NOMO-1 treated with dmso at 0.1 percent for 144 hours (cell line): ENCODE results near the gene CCL24.
"Not testable (repeated sequence)": the region's sequence is repeated elsewhere in the genome, so short reads cannot be mapped to it uniquely, and the experiment has no call there.

Experiments used
- DNase-seq: peaks from one replicate; lab custom pipeline; 2025; ENCODE audit not compliant: unreplicated experiment; lab: John Stamatoyannopoulos, UW

The CCL24 gene

DNA sequence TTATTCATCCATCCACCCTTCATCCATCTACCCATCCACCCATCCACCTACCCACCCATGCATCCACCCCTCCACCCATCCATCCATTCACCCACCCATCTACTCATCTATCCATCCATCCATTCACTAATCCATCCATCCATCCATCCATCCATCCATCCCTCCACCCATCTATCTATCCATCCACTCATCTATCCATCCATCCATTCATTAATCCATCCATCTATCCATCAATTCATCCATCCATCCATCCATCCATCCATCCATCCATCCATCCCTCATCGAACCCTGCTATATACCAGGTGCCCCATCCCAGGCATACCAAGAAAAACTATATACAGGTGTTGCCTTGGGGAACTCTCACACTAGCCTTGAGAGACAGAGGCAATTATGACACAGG lies 7.1 kb upstream of the CCL24 start:
- no peak for DNase-seq

DNA sequence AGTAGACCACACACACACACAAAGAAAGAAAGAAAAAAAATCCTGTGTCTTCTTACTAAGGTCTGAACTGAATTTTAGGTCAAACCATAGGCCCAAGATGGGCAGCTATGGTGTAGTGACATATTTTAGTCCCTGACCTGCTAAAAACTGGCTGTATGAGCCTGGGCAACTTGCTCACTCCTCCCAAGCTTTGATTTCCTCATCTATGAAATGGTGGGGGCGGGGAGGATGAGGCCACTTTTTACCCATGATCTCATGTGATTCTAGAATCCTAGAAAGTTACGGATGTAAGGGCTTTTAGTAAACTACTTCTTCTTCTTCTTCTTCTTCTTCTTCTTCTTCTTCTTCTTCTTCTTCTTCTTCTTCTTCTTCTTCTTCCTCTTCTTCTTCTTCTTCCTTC lies 6.1 kb upstream of the CCL24 start:
- peak; percentile 94 for DNase-seq

- peak; percentile 65 for DNase-seq
These were observed 4.9 kb upstream of the CCL24 start for GRCh38 chr7:75818472-75818871.

DNA sequence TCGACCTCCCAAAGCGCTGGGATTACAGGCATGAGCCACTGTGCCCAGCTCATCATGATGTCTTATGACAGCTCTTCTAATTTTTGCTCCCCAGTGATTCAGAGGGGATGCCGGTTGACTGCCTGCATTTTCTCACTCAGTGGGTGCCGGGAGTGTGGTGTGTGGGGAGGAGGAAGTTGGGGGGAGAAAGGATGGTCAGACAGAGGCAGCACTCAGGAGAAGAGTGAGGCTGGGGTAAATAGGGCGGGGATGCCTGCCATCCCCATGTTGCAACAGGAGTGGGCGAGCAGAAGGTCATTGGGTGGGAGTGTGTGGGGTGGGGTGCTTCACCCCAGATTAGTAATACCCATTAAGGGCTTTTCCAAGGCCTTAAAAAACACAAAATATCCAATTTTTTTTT lies 3.5 kb upstream of the CCL24 start:
- DNase-seq: peak; percentile 75

DNA sequence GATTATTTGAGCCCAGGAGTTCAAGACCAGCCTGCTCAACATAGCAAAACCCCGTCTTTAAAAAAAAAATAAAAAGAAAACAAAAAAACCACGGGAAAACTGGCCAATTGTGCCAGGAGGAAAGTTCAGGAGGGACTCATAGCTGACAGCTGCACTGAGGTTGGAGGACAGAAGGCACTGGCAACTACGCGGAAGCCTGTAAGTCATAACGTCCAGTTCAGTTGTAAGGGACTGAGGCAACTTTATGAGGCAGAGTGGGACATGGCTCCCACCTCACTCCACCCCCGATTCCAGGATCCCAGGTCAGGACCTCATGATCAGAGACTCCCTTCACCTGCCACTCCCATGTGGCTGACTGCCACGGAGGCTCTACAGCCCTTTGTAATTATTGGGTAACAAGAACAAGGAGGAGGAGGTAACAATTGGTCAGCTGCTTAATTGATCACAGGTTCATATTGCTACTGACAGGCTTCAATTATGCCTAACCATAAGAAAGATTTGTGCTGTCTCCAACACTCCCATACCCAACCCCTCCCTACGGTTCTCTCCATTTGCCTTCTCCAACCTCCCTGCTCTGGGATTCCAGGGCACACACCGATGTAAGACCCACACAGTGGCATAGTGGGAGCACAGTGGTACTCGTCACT lies 1.9 kb upstream of the CCL24 start:
- DNase-seq: no peak

- no peak for DNase-seq
These were observed 871 bp upstream of the CCL24 start for GRCh38 chr7:75814407-75814947.

- no peak for DNase-seq
These were observed 522 bp downstream of the CCL24 start for GRCh38 chr7:75813084-75813483.

DNA sequence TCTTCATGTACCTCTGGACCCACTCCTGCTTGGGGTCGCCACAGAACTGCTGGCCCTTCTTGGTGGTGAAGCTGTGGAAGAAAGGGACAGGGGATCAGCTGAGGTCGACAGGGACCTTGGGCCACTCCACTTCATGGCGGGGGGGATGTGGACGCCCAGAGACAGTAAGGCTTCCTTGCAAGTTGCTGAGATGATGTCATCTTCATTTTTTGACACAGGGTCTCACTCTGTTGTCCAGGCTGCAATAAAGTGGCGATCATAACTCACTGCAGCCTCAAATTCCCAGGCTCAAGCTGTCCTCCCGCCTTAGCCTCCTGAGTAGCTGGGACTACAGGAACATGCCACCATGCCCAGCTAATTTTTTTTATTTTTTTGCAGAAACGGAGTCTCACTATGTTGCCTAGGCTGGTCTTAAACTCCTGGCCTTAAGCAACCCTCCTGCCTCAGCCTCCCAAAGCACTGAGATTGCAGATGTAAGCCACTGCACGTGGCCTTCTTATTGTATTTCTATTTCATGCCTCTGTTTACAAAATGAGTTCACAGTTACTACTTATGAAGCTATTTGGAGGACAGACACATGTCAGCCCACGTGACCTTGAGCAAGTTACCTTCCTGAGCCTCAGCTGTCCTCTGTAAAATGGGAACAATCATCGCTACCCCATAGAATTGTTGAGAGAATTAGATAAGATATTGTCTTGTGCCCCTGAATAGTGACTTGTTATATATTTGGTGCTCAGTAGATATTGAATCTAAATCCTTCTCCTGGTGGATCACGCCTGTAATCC lies 1.5 kb downstream of the CCL24 start:
- no peak for DNase-seq

DNA sequence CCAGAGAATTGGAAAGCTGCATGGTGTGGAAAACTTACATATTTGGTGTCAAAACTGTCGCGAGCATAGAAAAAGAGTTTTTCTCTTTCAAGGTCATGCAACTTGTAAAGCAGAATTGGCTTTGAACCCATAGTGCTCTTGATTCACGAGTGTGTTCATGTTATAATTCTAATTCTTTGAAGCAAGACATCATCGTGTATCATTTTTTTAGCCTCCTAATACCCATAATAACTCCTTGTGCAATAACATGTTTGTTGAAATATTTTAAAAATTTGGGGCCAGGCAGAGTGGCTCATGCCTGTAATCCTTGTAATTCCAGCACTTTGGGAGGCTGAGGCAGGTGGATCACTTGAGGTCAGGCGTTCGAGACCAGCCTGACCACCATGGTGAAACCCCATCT lies 4.2 kb downstream of the CCL24 start:
- no peak for DNase-seq

GRCh38 chr7:75808106-75808505 lies 5.5 kb downstream of the CCL24 start:
- DNase-seq: no peak

GRCh38 chr7:75807452-75807851 lies 6.2 kb downstream of the CCL24 start:
- no peak for DNase-seq

- DNase-seq: no peak
These were observed 6.9 kb downstream of the CCL24 start for GRCh38 chr7:75806560-75807307.

DNA sequence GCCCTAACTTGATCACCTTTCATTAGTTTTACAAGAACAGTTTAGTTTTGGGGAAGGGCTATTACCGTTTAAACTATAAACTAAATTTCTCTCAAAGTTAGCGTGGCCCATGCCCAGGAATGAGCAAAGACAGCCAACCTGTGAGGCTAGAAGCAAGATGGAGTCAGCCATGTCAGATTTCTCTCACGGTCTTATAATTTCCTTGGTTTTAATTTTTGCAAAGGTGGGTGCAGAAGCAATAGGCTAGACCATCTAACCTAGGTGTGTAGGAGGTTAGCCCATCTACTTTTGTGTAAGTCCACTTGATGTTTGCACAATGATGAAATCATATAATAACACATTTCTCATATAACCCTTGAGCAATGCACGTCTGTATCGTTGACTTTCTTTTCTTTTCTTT lies 8.9 kb downstream of the CCL24 start:
- DNase-seq: no peak

DNA sequence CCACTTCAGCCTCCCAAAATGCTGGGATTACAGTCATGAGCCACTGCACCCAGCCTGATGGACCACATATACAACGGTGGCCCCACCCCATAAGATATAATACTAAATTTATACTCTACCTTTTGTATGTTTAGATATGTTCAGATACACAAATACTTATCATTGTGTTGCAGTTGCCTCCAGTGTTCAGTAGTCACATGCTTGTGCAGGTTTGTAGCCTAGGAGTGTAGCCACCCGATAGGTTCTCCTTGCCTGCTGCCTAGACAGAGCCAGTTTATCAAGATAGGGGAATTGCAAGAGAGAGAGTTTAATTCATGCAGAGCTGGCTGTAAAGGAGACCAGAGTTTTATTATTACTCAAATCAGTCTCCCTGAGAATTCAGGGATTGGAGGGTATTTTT lies 9.6 kb downstream of the CCL24 start:
- DNase-seq: no peak

- no peak for DNase-seq
These were observed 11.1 kb downstream of the CCL24 start for GRCh38 chr7:75802552-75802821.

GRCh38 chr7:75798770-75799169 lies 14.8 kb downstream of the CCL24 start:
- no peak for DNase-seq

DNA sequence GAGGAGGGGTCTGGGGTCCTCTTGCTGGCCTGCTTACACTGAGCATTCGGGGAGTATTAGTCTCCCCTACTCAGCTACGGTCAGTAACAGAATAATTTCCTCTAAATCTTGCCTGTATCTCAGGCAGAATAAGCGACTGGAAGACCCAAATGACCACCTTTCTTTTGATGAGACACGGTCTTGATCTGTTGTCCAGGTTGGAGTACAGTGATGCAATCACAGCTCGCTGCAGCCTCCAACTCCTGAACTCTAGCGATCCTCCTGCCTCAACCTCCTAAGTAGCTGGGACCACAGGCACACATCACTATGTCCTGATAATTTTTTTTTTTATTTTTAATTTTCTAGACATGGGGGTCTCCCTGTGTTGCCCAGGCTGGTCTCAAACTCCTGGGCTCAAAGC lies 17.2 kb downstream of the CCL24 start:
- DNase-seq: no peak

GRCh38 chr7:75795831-75796285 lies 17.7 kb downstream of the CCL24 start:
- peak; percentile 79 for DNase-seq

GRCh38 chr7:75793676-75794075 lies 19.9 kb downstream of the CCL24 start:
- no peak for DNase-seq

- DNase-seq: not testable (repeated sequence)
These were observed 21.0 kb downstream of the CCL24 start for GRCh38 chr7:75792567-75792966.

- DNase-seq: no peak
These were observed 24.2 kb downstream of the CCL24 start for GRCh38 chr7:75789361-75789924.
